ENCODE results near the gene AHSP.
"Not testable (repeated sequence)": the region's sequence is repeated elsewhere in the genome, so short reads cannot be mapped to it uniquely, and the experiment has no call there.

Gene AHSP

GRCh38 chr16:31574159-31574558 is 46.5 kb downstream of the AHSP start:
- not testable (repeated sequence) for H3K4me1 ChIP-seq (ENCODE audit: insufficient read depth, low read length); H3K36me3 ChIP-seq (ENCODE audit: insufficient read depth, low read length); H3K9me3 ChIP-seq (ENCODE audit: control insufficient read depth, insufficient read depth, low read length); H3K9ac ChIP-seq (ENCODE audit: low read depth, low read length)

- H3K9ac ChIP-seq (ENCODE audit: low read depth, low read length): no peak overlapping the region
- H3K36me3 ChIP-seq (ENCODE audit: insufficient read depth, low read length): no peaks in the 10 kb centered on the region
- no peaks in the 10 kb centered on the region for H3K9me3 ChIP-seq (ENCODE audit: control insufficient read depth, insufficient read depth, low read length)
- no peaks in the 10 kb centered on the region for H3K4me1 ChIP-seq (ENCODE audit: insufficient read depth, low read length)
Observed at GRCh38 chr16:31577411-31577810, 49.7 kb downstream of the AHSP start.

All from ES-I3 (cell line).